NCI-H146 treated with DMSO at 0.1 percent for 48 hours (cell line): Measurements from ENCODE around the gene NPM3.

Experiments used
- DNase-seq: peaks from one replicate; lab custom pipeline; 2025; ENCODE audit not compliant: unreplicated experiment; lab: John Stamatoyannopoulos, UW

NPM3 gene

GRCh38 chr10:101782811-101783735 lies at the start of gene NPM3:
TSS of gene NPM3 (minus strand) at chr10:101783446. CDS start at chr10:101783390, 56 bp downstream.
- DNase-seq, result peak; percentile 54

GRCh38 chr10:101832325-101832771 lies 49.1 kb upstream of the NPM3 start:
- no peak for DNase-seq

GRCh38 chr10:101831169-101831811 lies 48.0 kb upstream of the NPM3 start:
- no peak for DNase-seq

GRCh38 chr10:101830322-101831168 lies 47.3 kb upstream of the NPM3 start:
- DNase-seq, result peak; percentile 80

GRCh38 chr10:101829561-101830315 lies 46.5 kb upstream of the NPM3 start:
- DNase-seq, result peak; percentile 46

- no peak for DNase-seq
Observed at GRCh38 chr10:101828766-101829551, 45.7 kb upstream of the NPM3 start.

GRCh38 chr10:101827919-101828600 lies 44.8 kb upstream of the NPM3 start:
- no peak for DNase-seq

- no peak for DNase-seq
Observed at GRCh38 chr10:101826852-101827434, 43.7 kb upstream of the NPM3 start.

GRCh38 chr10:101824736-101825135 lies 41.5 kb upstream of the NPM3 start:
- no peak for DNase-seq

GRCh38 chr10:101818872-101819633 lies 35.8 kb upstream of the NPM3 start:
- DNase-seq, result no peak

GRCh38 chr10:101818119-101818871 lies 35.0 kb upstream of the NPM3 start, which contains the start of gene OGA:
TSS of gene OGA (minus strand) at chr10:101818444. CDS start at chr10:101818022, 422 bp downstream.
- peak; percentile 99 for DNase-seq

GRCh38 chr10:101817337-101818118 lies 34.3 kb upstream of the NPM3 start:
- no peak for DNase-seq

- no peak for DNase-seq
Observed at GRCh38 chr10:101816913-101817336, 33.7 kb upstream of the NPM3 start.

- DNase-seq, result no peak
Observed at GRCh38 chr10:101816376-101816775, 33.1 kb upstream of the NPM3 start.

- no peak for DNase-seq
Observed at GRCh38 chr10:101814466-101815071, 31.3 kb upstream of the NPM3 start.

GRCh38 chr10:101812606-101813005 lies 29.4 kb upstream of the NPM3 start:
- DNase-seq, result no peak
